Amniotic stem cell (primary cell): Measurements from ENCODE around the gene PTPN4.

Experiments used
- DNase-seq: peaks from one replicate; lab custom pipeline; 2025; lab: John Stamatoyannopoulos, UW

PTPN4 gene

GRCh38 chr2:119859528-119859927 is 99.8 kb downstream of the PTPN4 start:
- no peak for DNase-seq

- DNase-seq, result no peak
Measured at GRCh38 chr2:119860924-119861323, 101.2 kb downstream of the PTPN4 start.

GRCh38 chr2:119862127-119862889 is 102.6 kb downstream of the PTPN4 start:
- DNase-seq, result no peak

- no peak for DNase-seq
Measured at GRCh38 chr2:119864318-119864717, 104.6 kb downstream of the PTPN4 start.

- no peak for DNase-seq
Measured at GRCh38 chr2:119871725-119872124, 112.0 kb downstream of the PTPN4 start.

- DNase-seq, result no peak
Measured at GRCh38 chr2:119873350-119874315, 113.9 kb downstream of the PTPN4 start.

GRCh38 chr2:119879502-119879901 is 119.8 kb downstream of the PTPN4 start:
- no peak for DNase-seq

GRCh38 chr2:119888680-119889079 is 129.0 kb downstream of the PTPN4 start:
- DNase-seq, result peak; percentile 20

GRCh38 chr2:119897736-119898395 is 138.1 kb downstream of the PTPN4 start:
- no peak for DNase-seq

- no peak for DNase-seq
Measured at GRCh38 chr2:119901013-119901412, 141.3 kb downstream of the PTPN4 start.

- DNase-seq, result no peak
Measured at GRCh38 chr2:119910566-119910965, 150.8 kb downstream of the PTPN4 start.

GRCh38 chr2:119914266-119914665 is 154.5 kb downstream of the PTPN4 start:
- DNase-seq, result no peak

GRCh38 chr2:119921825-119922224 is 162.1 kb downstream of the PTPN4 start:
- DNase-seq, result no peak

- no peak for DNase-seq
Measured at GRCh38 chr2:119922699-119923098, 163.0 kb downstream of the PTPN4 start.

- DNase-seq, result no peak
Measured at GRCh38 chr2:119929537-119929936, 169.8 kb downstream of the PTPN4 start.

- no peak for DNase-seq
Measured at GRCh38 chr2:119932809-119933208, 173.1 kb downstream of the PTPN4 start.

- no peak for DNase-seq
Measured at GRCh38 chr2:119934319-119934718, 174.6 kb downstream of the PTPN4 start.

GRCh38 chr2:119937680-119938079 is 178.0 kb downstream of the PTPN4 start:
- DNase-seq, result no peak

- no peak for DNase-seq
Measured at GRCh38 chr2:119939915-119940314, 180.2 kb downstream of the PTPN4 start.

- no peak for DNase-seq
Measured at GRCh38 chr2:119940856-119941255, 181.1 kb downstream of the PTPN4 start.

- no peak for DNase-seq
Measured at GRCh38 chr2:119941388-119941787, 181.7 kb downstream of the PTPN4 start.

- no peak for DNase-seq
Measured at GRCh38 chr2:119941981-119942513, 182.3 kb downstream of the PTPN4 start.
